IPS DF 19.7 (cell line): ENCODE measurements around the gene MTM1.

ENCODE experiments used
- DNase-seq: peaks from one replicate; pipeline ENCODE4 v3.0.0-alpha.2; 2013; ENCODE audit warnings: low read depth, low spot score

The MTM1 gene

GRCh38 chrX:150548684-150549083 is 19.7 kb upstream of the MTM1 start:
- DNase-seq, result no peak

GRCh38 chrX:150551963-150552362 is 16.5 kb upstream of the MTM1 start:
- no peak for DNase-seq

- DNase-seq, result no peak
These were observed 10.0 kb upstream of the MTM1 start for GRCh38 chrX:150558424-150558823.

GRCh38 chrX:150564838-150565237 is 3.6 kb upstream of the MTM1 start:
- no peak for DNase-seq

GRCh38 chrX:150565551-150565950 is 2.9 kb upstream of the MTM1 start:
- DNase-seq, result no peak

GRCh38 chrX:150566734-150567182 is 1.7 kb upstream of the MTM1 start:
- peak; percentile 88 for DNase-seq

- DNase-seq, result no peak
These were observed 639 bp upstream of the MTM1 start for GRCh38 chrX:150567645-150568319.

GRCh38 chrX:150569155-150569477 is 695 bp downstream of the MTM1 start:
- no peak for DNase-seq

GRCh38 chrX:150570512-150570911 is 2.1 kb downstream of the MTM1 start:
- DNase-seq, result no peak

- no peak for DNase-seq
These were observed 3.8 kb downstream of the MTM1 start for GRCh38 chrX:150572206-150572605.

GRCh38 chrX:150573106-150573505 is 4.7 kb downstream of the MTM1 start:
- no peak for DNase-seq

- no peak for DNase-seq
These were observed 5.3 kb downstream of the MTM1 start for GRCh38 chrX:150573702-150574101.

- no peak for DNase-seq
These were observed 6.4 kb downstream of the MTM1 start for GRCh38 chrX:150574559-150575418.

- DNase-seq, result no peak
These were observed 7.0 kb downstream of the MTM1 start for GRCh38 chrX:150575419-150575814.

- no peak for DNase-seq
These were observed 8.8 kb downstream of the MTM1 start for GRCh38 chrX:150577174-150577573.

GRCh38 chrX:150581093-150581775 is 12.8 kb downstream of the MTM1 start:
- no peak for DNase-seq

- no peak for DNase-seq
These were observed 14.0 kb downstream of the MTM1 start for GRCh38 chrX:150582338-150582948.

GRCh38 chrX:150587585-150588503 is 19.4 kb downstream of the MTM1 start:
- no peak for DNase-seq

- no peak for DNase-seq
These were observed 26.2 kb downstream of the MTM1 start for GRCh38 chrX:150594584-150594983.

- no peak for DNase-seq
These were observed 30.8 kb downstream of the MTM1 start for GRCh38 chrX:150599226-150599625.

- DNase-seq, result no peak
These were observed 33.9 kb downstream of the MTM1 start for GRCh38 chrX:150602296-150602695.
